ENCODE measurements around the gene WDHD1. TPM values are rescaled to one million over a fixed set of nuclear protein-coding genes. Genes with fewer than 3 reads are reported as not detected.
"Not testable (repeated sequence)": the region's sequence is repeated elsewhere in the genome, so short reads cannot be mapped to it uniquely, and the experiment has no call there.

Gene WDHD1
- total RNA-seq, 1 experiment from 2014 or later = 23.7 TPM

GRCh38 chr14:55053500-55053899 lies 26.6 kb upstream of the WDHD1 start:
- Histone ChIP-seq H3K27me3 (replicated peaks) (no peaks in the 10 kb centered on the region), H3K27ac (no peak overlapping the region), H3K4me3 (peak overlapping the region; percentile 97; the same call in 1 of the 2 replicates), H3K9me3 (replicated peaks) (no peaks in the 10 kb centered on the region), H3K36me3 (peaks cover 45% of the 10 kb centered on the region), H3K4me1 (replicated peaks) (peaks cover 17% of the 10 kb centered on the region)
- no peak for DNase-seq (ENCODE audit: low read depth in 1 of 2, low spot score in 2 of 2)

GRCh38 chr14:55053018-55053417 lies 26.1 kb upstream of the WDHD1 start:
- Histone ChIP-seq H3K27ac (peak overlapping the region; percentile 99), H3K27me3 (replicated peaks) (no peaks in the 10 kb centered on the region), H3K9me3 (replicated peaks) (no peaks in the 10 kb centered on the region), H3K4me1 (replicated peaks) (peaks cover 17% of the 10 kb centered on the region), H3K4me3 (peak overlapping the region; percentile 97), H3K36me3 (peaks cover 40% of the 10 kb centered on the region)
- no peak for DNase-seq (ENCODE audit: low read depth in 1 of 2, low spot score in 2 of 2)

GRCh38 chr14:55052269-55052930 lies 25.5 kb upstream of the WDHD1 start:
- Histone ChIP-seq H3K27me3 (replicated peaks) (no peaks in the 10 kb centered on the region), H3K9me3 (replicated peaks) (no peaks in the 10 kb centered on the region), H3K4me1 (replicated peaks) (peaks cover 17% of the 10 kb centered on the region), H3K36me3 (peaks cover 36% of the 10 kb centered on the region), H3K4me3 (peak overlapping the region; percentile 97), H3K27ac (peak overlapping the region; percentile 99)
- DNase-seq (ENCODE audit: low read depth in 1 of 2, low spot score in 2 of 2) = no peak

- H3K27me3 ChIP-seq (replicated peaks) = no peaks in the 10 kb centered on the region
- peaks cover 17% of the 10 kb centered on the region for H3K4me1 ChIP-seq (replicated peaks)
- H3K27ac ChIP-seq = peak within 1 kb of the TSS; percentile 99
- no peaks in the 10 kb centered on the region for H3K9me3 ChIP-seq (replicated peaks)
- H3K36me3 ChIP-seq = peaks cover 36% of the 10 kb centered on the region
- H3K4me3 ChIP-seq = peak within 1 kb of the TSS; percentile 97
- DNase-seq (ENCODE audit: low read depth in 1 of 2, low spot score in 2 of 2) = peak; percentile 93 to 98
Measured at GRCh38 chr14:55051423-55052268, 24.7 kb upstream of the WDHD1 start, which contains the start of gene MAPK1IP1L. TSS of gene MAPK1IP1L (plus strand) at chr14:55051647. CDS start at chr14:55061684, 10,037 bp downstream.

- no peaks in the 10 kb centered on the region for H3K9me3 ChIP-seq (replicated peaks)
- H3K36me3 ChIP-seq = peaks cover 37% of the 10 kb centered on the region
- peaks cover 17% of the 10 kb centered on the region for H3K4me1 ChIP-seq (replicated peaks)
- H3K27me3 ChIP-seq (replicated peaks) = no peaks in the 10 kb centered on the region
- H3K4me3 ChIP-seq = peak overlapping the region; percentile 97
- peak overlapping the region; percentile 99 for H3K27ac ChIP-seq
- DNase-seq (ENCODE audit: low read depth in 1 of 2, low spot score in 2 of 2) = no peak
Measured at GRCh38 chr14:55051165-55051422, 24.2 kb upstream of the WDHD1 start.

GRCh38 chr14:55048900-55049436 lies 22.1 kb upstream of the WDHD1 start:
- Histone ChIP-seq H3K27me3 (replicated peaks) (no peaks in the 10 kb centered on the region), H3K4me1 (replicated peaks) (peaks cover 17% of the 10 kb centered on the region), H3K27ac (no peak overlapping the region), H3K9me3 (replicated peaks) (no peaks in the 10 kb centered on the region), H3K4me3 (no peak overlapping the region), H3K36me3 (peaks cover 45% of the 10 kb centered on the region)
- no peak for DNase-seq (ENCODE audit: low read depth in 1 of 2, low spot score in 2 of 2)

- Histone ChIP-seq H3K9me3 (replicated peaks) (no peaks in the 10 kb centered on the region), H3K4me3 (no peak overlapping the region), H3K27me3 (replicated peaks) (no peaks in the 10 kb centered on the region), H3K4me1 (replicated peaks) (peaks cover 6% of the 10 kb centered on the region), H3K27ac (no peak overlapping the region), H3K36me3 (peaks cover 46% of the 10 kb centered on the region)
- DNase-seq (ENCODE audit: low read depth in 1 of 2, low spot score in 2 of 2) = no peak
Measured at GRCh38 chr14:55047301-55048053, 20.6 kb upstream of the WDHD1 start.

GRCh38 chr14:55045087-55045486 lies 18.2 kb upstream of the WDHD1 start:
- H3K4me1 ChIP-seq (replicated peaks) = no peaks in the 10 kb centered on the region
- H3K27ac ChIP-seq = no peak overlapping the region
- no peaks in the 10 kb centered on the region for H3K27me3 ChIP-seq (replicated peaks)
- no peak overlapping the region for H3K4me3 ChIP-seq
- DNase-seq (ENCODE audit: low read depth in 1 of 2, low spot score in 2 of 2) = no peak
- H3K36me3 ChIP-seq = peaks cover 43% of the 10 kb centered on the region
- no peaks in the 10 kb centered on the region for H3K9me3 ChIP-seq (replicated peaks)

DNA sequence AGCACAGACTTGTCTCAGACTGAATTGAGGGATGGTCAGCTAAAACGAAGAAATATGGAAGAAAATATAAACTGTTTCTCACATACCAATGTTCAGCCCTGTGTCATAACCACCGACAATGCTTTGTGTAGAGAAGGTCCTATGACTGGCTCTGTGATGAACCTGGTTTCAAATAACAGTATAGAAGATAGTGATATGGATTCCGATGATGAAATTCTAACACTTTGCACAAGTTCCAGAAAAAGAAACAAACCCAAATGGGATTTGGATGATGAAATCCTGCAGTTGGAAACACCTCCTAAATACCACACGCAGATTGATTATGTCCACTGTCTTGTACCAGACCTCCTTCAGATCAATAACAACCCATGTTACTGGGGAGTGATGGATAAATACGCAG lies 16.6 kb upstream of the WDHD1 start:
- Histone ChIP-seq H3K4me3 (no peak overlapping the region), H3K9me3 (replicated peaks) (no peaks in the 10 kb centered on the region), H3K36me3 (peaks cover 59% of the 10 kb centered on the region), H3K27me3 (replicated peaks) (no peaks in the 10 kb centered on the region), H3K27ac (no peak overlapping the region), H3K4me1 (replicated peaks) (peaks cover 4% of the 10 kb centered on the region)
- no peak for DNase-seq (ENCODE audit: low read depth in 1 of 2, low spot score in 2 of 2)

- H3K4me3 ChIP-seq = no peak overlapping the region
- H3K9me3 ChIP-seq (replicated peaks) = no peaks in the 10 kb centered on the region
Measured at GRCh38 chr14:55038708-55039107, 11.8 kb upstream of the WDHD1 start.

DNA sequence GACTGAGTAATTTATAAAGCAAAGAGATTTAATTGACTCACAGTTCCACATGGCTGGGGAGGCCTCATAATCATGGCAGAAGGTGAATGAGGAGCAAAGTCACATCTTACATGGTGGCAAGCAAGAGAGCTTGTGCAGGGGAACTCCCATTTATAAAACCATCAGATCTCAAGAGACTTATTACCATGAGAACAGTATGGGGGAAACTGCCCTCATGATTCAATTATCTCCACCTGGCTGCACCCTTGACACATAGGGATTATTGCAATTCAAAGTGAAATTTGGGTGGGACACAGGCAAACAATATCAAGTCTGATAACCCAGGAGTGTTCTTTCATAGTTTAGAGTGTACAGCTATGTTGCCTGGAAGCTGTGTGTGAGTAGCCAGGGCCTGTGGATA lies 11.1 kb upstream of the WDHD1 start:
- H3K27me3 ChIP-seq (replicated peaks); H3K27ac ChIP-seq; H3K4me3 ChIP-seq; DNase-seq (ENCODE audit: low read depth in 1 of 2, low spot score in 2 of 2); H3K9me3 ChIP-seq (replicated peaks): not testable (repeated sequence)
- H3K36me3 ChIP-seq = peaks cover 62% of the 10 kb centered on the region
- H3K4me1 ChIP-seq (replicated peaks) = peaks cover 28% of the 10 kb centered on the region

More at GRCh38 chr14:55038708-55039107, 11.8 kb upstream of the WDHD1 start:
- DNase-seq (ENCODE audit: low read depth in 1 of 2, low spot score in 2 of 2) = no peak
- Histone ChIP-seq H3K4me1 (replicated peaks) (peaks cover 24% of the 10 kb centered on the region), H3K27me3 (replicated peaks) (no peaks in the 10 kb centered on the region), H3K27ac (no peak overlapping the region), H3K36me3 (peaks cover 69% of the 10 kb centered on the region)

GRCh38 chr14:55031190-55031589 lies 4.3 kb upstream of the WDHD1 start:
- Histone ChIP-seq H3K27me3 (replicated peaks) (no peaks in the 10 kb centered on the region), H3K27ac (no peak overlapping the region; the same call in 1 of the 2 replicates), H3K9me3 (replicated peaks) (no peaks in the 10 kb centered on the region), H3K4me3 (no peak overlapping the region), H3K36me3 (peaks cover 23% of the 10 kb centered on the region), H3K4me1 (replicated peaks) (peaks cover 52% of the 10 kb centered on the region)
- no peak for DNase-seq (ENCODE audit: low read depth in 1 of 2, low spot score in 2 of 2)

GRCh38 chr14:55028476-55028875 lies 1.6 kb upstream of the WDHD1 start:
- Histone ChIP-seq H3K36me3 (peaks cover 21% of the 10 kb centered on the region), H3K27ac (peak overlapping the region; percentile 76; the same call in 1 of the 2 replicates)

More at GRCh38 chr14:55028476-55028875, 1.6 kb upstream of the WDHD1 start:
- no peak for DNase-seq (ENCODE audit: low read depth in 1 of 2, low spot score in 2 of 2)
- Histone ChIP-seq H3K4me1 (replicated peaks) (peaks cover 41% of the 10 kb centered on the region), H3K9me3 (replicated peaks) (no peaks in the 10 kb centered on the region), H3K4me3 (peak overlapping the region; percentile 65), H3K27me3 (replicated peaks) (no peaks in the 10 kb centered on the region)
